Gastrocnemius medialis (tissue), 4 donors: ENCODE results near the gene NEB. TPM values are rescaled to one million over a fixed set of nuclear protein-coding genes. Genes with fewer than 3 reads are reported as not detected.

Experiments
- ATAC-seq, 2 donors: fragments of 150-250 bp; one replicate each; pipeline ENCODE4 v1.9.1; 2016
- DNase-seq, 2 donors: peaks; one replicate each; pipeline ENCODE4 v3.0.0-alpha.2; 2019
- H3K27ac ChIP-seq, 4 donors: fragments of 200-600 bp; sonication (generic); 1 replicate in 1 of 4; 2 replicates in 3 of 4; pipeline ENCODE4 v1.5.1; 2016 to 2018; ENCODE audit warnings: mild to moderate bottlenecking in 2 of 4, moderate library complexity in 1 of 4
- H3K27me3 ChIP-seq, 3 donors: fragments of 200-600 bp; sonication (generic) in 2 of 3; 1 replicate in 1 of 3; 2 replicates in 2 of 3; pipeline versions ENCODE4 v1.5.1 to v1.6.0; 2016 to 2019; ENCODE audit warnings: mild to moderate bottlenecking in 1 of 3, moderate library complexity in 1 of 3
- H3K36me3 ChIP-seq, 2 donors: fragments of 200-600 bp; sonication (generic) in 1 of 2; one replicate each; pipeline ENCODE4 v1.5.1; 2017 to 2018
- H3K4me1 ChIP-seq, 2 donors: fragments of 200-600 bp; sonication (generic) in 1 of 2; one replicate each; pipeline ENCODE4 v1.5.1; 2016 to 2017; ENCODE audit warnings: mild to moderate bottlenecking in 2 of 2
- H3K4me3 ChIP-seq, 4 donors: fragments of 200-600 bp; sonication (generic) in 3 of 4; 1 replicate in 1 of 4; 2 replicates in 3 of 4; pipeline ENCODE4 v1.5.1; 2016 to 2019; ENCODE audit warnings: mild to moderate bottlenecking in 2 of 4
- H3K9me3 ChIP-seq, 3 donors: fragments of 200-600 bp; sonication (generic) in 2 of 3; 1 replicate in 1 of 3; 2 replicates in 2 of 3; pipeline ENCODE4 v1.5.1; 2016 to 2019
- POLR2A ChIP-seq, 2 donors: fragments of 450-650 bp; IDR thresholded peaks; one replicate each; pipeline ENCODE4 v1.6.1; 2017; ENCODE audit warnings: antibody characterized with exemption in 2 of 2, mild to moderate bottlenecking in 2 of 2, moderate library complexity in 2 of 2
- in situ Hi-C, 4 donors: fragments of 200-750 bp; cut with MboI; loops; one replicate each; pipeline versions ENCODE4 v1.15.0 to v1.8.0; 2017; ENCODE audit warnings: low sequenced_read_pairs in 4 of 4
- intact Hi-C: fragments of 100-400 bp; cut with DNase I; formaldehyde crosslinking; loops from one replicate; pipeline ENCODE4 v1.15.1; 2023; ENCODE audit warnings: low total_unique reads
- total RNA-seq, 4 donors: library from RNA; depleted of rRNA; stranded (reverse); fragments of >200 nt; gene quantifications; one replicate each; pipeline versions ENCODE4 v1.1.0 to v1.2.3, GENCODE V29; 2016
- TF ChIP-seq, protein P1 (sequence below), 5 experiments: fragments of 450-650 bp in 3 of 5; fragments of 200-600 bp in 2 of 5; sonication (generic) in 2 of 5; IDR thresholded peaks in 4 of 5; conservative IDR thresholded peaks in 1 of 5; 1 replicate in 4 of 5; 2 replicates in 1 of 5; pipeline ENCODE4 v1.5.1; 2016 to 2019; ENCODE audit warnings: antibody characterized with exemption in 5 of 5, mild to moderate bottlenecking in 3 of 5, moderate library complexity in 3 of 5

Gene NEB
- total RNA-seq, 4 donors from 2014 or later = 6,824 to 7,704 (median 7,108) TPM

- intact Hi-C loops (loop anchor here (10.0 kb wide), 1 partner anchor 155 kb away; no protein-coding TSS in a partner anchor), in situ Hi-C loops (no loop called here)
- H3K27ac ChIP-seq = peak overlapping the region; percentile 88 to 92 (median 89)
- H3K27me3 ChIP-seq = no peaks in the 10 kb centered on the region
- no peaks in the 10 kb centered on the region for H3K9me3 ChIP-seq
- TF ChIP-seq, protein P1, sequence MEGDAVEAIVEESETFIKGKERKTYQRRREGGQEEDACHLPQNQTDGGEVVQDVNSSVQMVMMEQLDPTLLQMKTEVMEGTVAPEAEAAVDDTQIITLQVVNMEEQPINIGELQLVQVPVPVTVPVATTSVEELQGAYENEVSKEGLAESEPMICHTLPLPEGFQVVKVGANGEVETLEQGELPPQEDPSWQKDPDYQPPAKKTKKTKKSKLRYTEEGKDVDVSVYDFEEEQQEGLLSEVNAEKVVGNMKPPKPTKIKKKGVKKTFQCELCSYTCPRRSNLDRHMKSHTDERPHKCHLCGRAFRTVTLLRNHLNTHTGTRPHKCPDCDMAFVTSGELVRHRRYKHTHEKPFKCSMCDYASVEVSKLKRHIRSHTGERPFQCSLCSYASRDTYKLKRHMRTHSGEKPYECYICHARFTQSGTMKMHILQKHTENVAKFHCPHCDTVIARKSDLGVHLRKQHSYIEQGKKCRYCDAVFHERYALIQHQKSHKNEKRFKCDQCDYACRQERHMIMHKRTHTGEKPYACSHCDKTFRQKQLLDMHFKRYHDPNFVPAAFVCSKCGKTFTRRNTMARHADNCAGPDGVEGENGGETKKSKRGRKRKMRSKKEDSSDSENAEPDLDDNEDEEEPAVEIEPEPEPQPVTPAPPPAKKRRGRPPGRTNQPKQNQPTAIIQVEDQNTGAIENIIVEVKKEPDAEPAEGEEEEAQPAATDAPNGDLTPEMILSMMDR (IDR thresholded peaks at IDR 0.05 in 4 of 5, conservative IDR thresholded peaks at IDR 0.05 in 1 of 5) = no peak
- TF ChIP-seq POLR2A (IDR thresholded peaks at IDR 0.05) = no peak
- H3K36me3 ChIP-seq = no peaks in the 10 kb centered on the region
- no peak for DNase-seq
- ATAC-seq = no peak
- peaks cover 60 to 65% of the 10 kb centered on the region in 2 donors for H3K4me1 ChIP-seq
- no peak overlapping the region for H3K4me3 ChIP-seq
These were observed 35.3 kb upstream of the NEB start for GRCh38 chr2:151769606-151770005.

- H3K4me1 ChIP-seq = peaks cover 42 to 63% of the 10 kb centered on the region in 2 donors
- in situ Hi-C loops = no loop called here
- intact Hi-C loops = loop anchor here (10.0 kb wide), 1 partner anchor 157 kb away; no protein-coding TSS in a partner anchor
- no peak for DNase-seq
- H3K9me3 ChIP-seq = no peaks in the 10 kb centered on the region
- no peaks in the 10 kb centered on the region for H3K27me3 ChIP-seq
- peak; percentile 15 to 25 for ATAC-seq
- no peak for TF ChIP-seq POLR2A (IDR thresholded peaks at IDR 0.05)
- TF ChIP-seq, protein P1 (IDR thresholded peaks at IDR 0.05 in 4 of 5, conservative IDR thresholded peaks at IDR 0.05 in 1 of 5) = no peak
- peak overlapping the region; percentile 67 to 88 (median 82) for H3K27ac ChIP-seq
- H3K4me3 ChIP-seq = no peak overlapping the region
- no peaks in the 10 kb centered on the region for H3K36me3 ChIP-seq
These were observed 33.3 kb upstream of the NEB start for GRCh38 chr2:151767536-151767935.

DNA sequence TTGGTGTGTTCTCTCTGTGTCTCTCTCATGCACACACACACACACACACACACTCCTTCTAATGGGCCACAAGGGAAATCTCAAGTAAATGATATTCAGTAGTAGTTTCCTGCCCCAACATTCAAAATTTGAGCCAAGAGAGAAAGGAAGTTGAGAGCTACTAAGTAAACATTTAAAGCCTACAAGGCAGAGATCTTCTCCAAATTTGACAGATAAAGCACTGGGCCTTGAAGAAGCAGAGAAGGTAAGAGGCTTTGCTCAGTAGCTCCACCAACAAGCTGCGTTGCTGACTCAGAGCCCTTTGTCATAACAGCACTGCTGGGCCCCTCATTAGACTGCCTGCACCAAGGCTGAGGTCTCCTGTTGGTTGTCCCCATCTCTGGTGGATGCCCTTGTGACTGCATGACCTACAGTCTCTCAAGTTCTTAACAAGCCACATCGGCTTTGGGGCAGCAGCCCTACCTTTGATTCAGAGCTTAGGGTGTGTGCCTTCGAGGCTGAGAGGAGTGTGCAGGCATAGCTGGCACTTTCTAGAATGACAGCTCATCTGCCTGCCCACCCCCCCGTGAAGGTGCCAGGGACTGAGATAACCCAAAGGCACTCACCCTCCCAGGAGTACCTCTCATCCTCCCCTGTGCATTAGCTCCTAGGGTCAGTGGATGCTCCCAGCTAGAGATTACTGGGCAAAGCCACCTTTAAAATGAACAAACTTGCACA is 32.3 kb upstream of the NEB start:
- H3K36me3 ChIP-seq = no peaks in the 10 kb centered on the region
- in situ Hi-C loops = no loop called here
- intact Hi-C loops = loop anchor here (10.0 kb wide), 1 partner anchor 158 kb away; no protein-coding TSS in a partner anchor
- no peak overlapping the region for H3K4me3 ChIP-seq
- peaks cover 33 to 55% of the 10 kb centered on the region in 2 donors for H3K4me1 ChIP-seq
- no peaks in the 10 kb centered on the region for H3K27me3 ChIP-seq
- no peak for TF ChIP-seq POLR2A (IDR thresholded peaks at IDR 0.05)
- TF ChIP-seq, protein P1 (IDR thresholded peaks at IDR 0.05 in 4 of 5, conservative IDR thresholded peaks at IDR 0.05 in 1 of 5) = no peak
- H3K9me3 ChIP-seq = no peaks in the 10 kb centered on the region
- no peak for DNase-seq
- no peak for ATAC-seq
- H3K27ac ChIP-seq = peak overlapping the region; percentile 67 to 88 (median 82)

- Histone ChIP-seq H3K36me3 (no peaks in the 10 kb centered on the region), H3K4me3 (no peak overlapping the region), H3K4me1 (peaks cover 26 to 48% of the 10 kb centered on the region in 2 donors), H3K9me3 (no peaks in the 10 kb centered on the region), H3K27ac (peak overlapping the region; percentile 67 to 88 (median 82)), H3K27me3 (no peaks in the 10 kb centered on the region)
- DNase-seq = no peak
- intact Hi-C loops (loop anchor here (10.0 kb wide), 1 partner anchor 159 kb away; no protein-coding TSS in a partner anchor), in situ Hi-C loops (no loop called here)
- ATAC-seq = no peak
- TF ChIP-seq, protein P1 (IDR thresholded peaks at IDR 0.05 in 4 of 5, conservative IDR thresholded peaks at IDR 0.05 in 1 of 5) = no peak
These were observed 31.6 kb upstream of the NEB start for GRCh38 chr2:151765760-151766410.
